WTC11 (cell line): ENCODE measurements around the gene MYOD1. TPM values are rescaled to one million over a fixed set of nuclear protein-coding genes. Genes with fewer than 3 reads are reported as not detected.

Experiments used
- ATAC-seq: fragments of 200-7000 bp; cut with Tn5 transposase; 2 replicates; pipeline ENCODE4 v1.10.0; 2021; ENCODE audit warnings: mild to moderate bottlenecking, moderate library complexity
- CTCF ChIA-PET: fragments of 300-600 bp; sonication (Branson Sonifier 250); formaldehyde crosslinking; loops from one replicate; lab custom pipeline; 2021; ENCODE audit warnings: antibody characterized with exemption; lab: Charles Lee
- POLR2A ChIA-PET: fragments of 350-600 bp; sonication (Branson Sonifier 250); formaldehyde crosslinking; loops from one replicate; lab custom pipeline; 2021; ENCODE audit warnings: antibody characterized with exemption; lab: Charles Lee
- DNase-seq: peaks from one replicate; pipeline ENCODE4 v3.0.0; 2021; ENCODE audit warnings: low spot score
- H3K27ac Mint-ChIP-seq: 2 replicates; pipeline ENCODE4 v1.8.0; 2021; ENCODE audit warnings: mixed read lengths
- H3K27me3 Mint-ChIP-seq: 2 replicates; pipeline ENCODE4 v1.8.0; 2021; ENCODE audit warnings: low read depth, mild to moderate bottlenecking, moderate library complexity, mixed read lengths
- H3K36me3 Mint-ChIP-seq: 2 replicates; pipeline ENCODE4 v1.8.0; 2021; ENCODE audit warnings: mixed read lengths
- H3K4me1 Mint-ChIP-seq: 2 replicates; pipeline ENCODE4 v1.8.0; 2022; ENCODE audit warnings: mixed read lengths
- H3K4me3 Mint-ChIP-seq: 2 replicates; pipeline ENCODE4 v1.8.0; 2021; ENCODE audit warnings: mild to moderate bottlenecking, moderate library complexity, mixed read lengths
- H3K9me3 Mint-ChIP-seq: 2 replicates; pipeline ENCODE4 v1.8.0; 2021; ENCODE audit warnings: mixed read lengths
- ARID4B ChIP-seq: sonication (generic); formaldehyde crosslinking; IDR thresholded peaks from 2 replicates; pipeline ENCODE4 v1.8.0; 2023; ENCODE audit warnings: missing genetic modification reagents, mild to moderate bottlenecking, borderline replicate concordance
- CBFB ChIP-seq: sonication (generic); formaldehyde crosslinking; IDR thresholded peaks from 2 replicates; pipeline ENCODE4 v1.8.1; 2022; ENCODE audit warnings: mild to moderate bottlenecking, low read depth, missing genetic modification reagents
- CREB1 ChIP-seq: sonication (generic); formaldehyde crosslinking; IDR thresholded peaks from 2 replicates; pipeline ENCODE4 v1.8.0; 2023; ENCODE audit warnings: mild to moderate bottlenecking, missing genetic modification reagents
- ETV6 ChIP-seq: sonication (generic); formaldehyde crosslinking; IDR thresholded peaks from 2 replicates; pipeline ENCODE4 v1.8.1; 2022; ENCODE audit warnings: mild to moderate bottlenecking, missing genetic modification reagents
- FOXP1 ChIP-seq: sonication (generic); formaldehyde crosslinking; IDR thresholded peaks from 2 replicates; pipeline ENCODE4 v1.8.0; 2022; ENCODE audit warnings: missing genetic modification reagents, mild to moderate bottlenecking, moderate library complexity, borderline replicate concordance
- KAT7 ChIP-seq: sonication (generic); formaldehyde crosslinking; IDR thresholded peaks from 2 replicates; pipeline ENCODE4 v1.8.1; 2023; ENCODE audit warnings: missing genetic modification reagents, mild to moderate bottlenecking, borderline replicate concordance
- NFE2L1 ChIP-seq: sonication (generic); formaldehyde crosslinking; IDR thresholded peaks from 2 replicates; pipeline ENCODE4 v1.8.1; 2023; ENCODE audit warnings: missing genetic modification reagents
- RORB ChIP-seq: fragments of 250-450 bp; sonication (Bioruptor Pico); IDR thresholded peaks from 2 replicates; pipeline ENCODE4 v1.9.0; 2021; ENCODE audit warnings: mild to moderate bottlenecking
- SOX15 ChIP-seq: fragments of 250-450 bp; sonication (Bioruptor Pico); IDR thresholded peaks from 2 replicates; pipeline ENCODE4 v1.9.0; 2021; ENCODE audit warnings: mild to moderate bottlenecking
- ZMAT4 ChIP-seq: fragments of 250-450 bp; sonication (Bioruptor Pico); IDR thresholded peaks from 2 replicates; pipeline ENCODE4 v1.9.0; 2021; ENCODE audit warnings: mild to moderate bottlenecking
- total RNA-seq: library from RNA; stranded (reverse); gene quantifications from 3 replicates; pipeline ENCODE4 v1.2.3, GENCODE V29; 2021
- TF ChIP-seq, protein P1 (sequence below): sonication (generic); formaldehyde crosslinking; conservative IDR thresholded peaks from 2 replicates; pipeline ENCODE4 v1.8.1; 2022; ENCODE audit warnings: mild to moderate bottlenecking, missing genetic modification reagents
- TF ChIP-seq, protein P2 (sequence below): fragments of 250-450 bp; sonication (Bioruptor Pico); conservative IDR thresholded peaks from 2 replicates; pipeline ENCODE4 v1.9.0; 2021; ENCODE audit warnings: mild to moderate bottlenecking
- TF ChIP-seq, protein P3 (sequence below): sonication (generic); formaldehyde crosslinking; IDR thresholded peaks from 2 replicates; pipeline ENCODE4 v1.8.0; 2022; ENCODE audit warnings: mild to moderate bottlenecking, missing genetic modification reagents
- TF ChIP-seq, protein P4 (sequence below): fragments of 250-450 bp; sonication (Bioruptor Pico); IDR thresholded peaks from 2 replicates; pipeline ENCODE4 v2.1.2; 2022; ENCODE audit warnings: mild to moderate bottlenecking, moderate library complexity

Gene MYOD1
- total RNA-seq, 1 experiment from 2014 or later = not detected

GRCh38 chr11:17707830-17708229 is 11.5 kb upstream of the MYOD1 start:
- POLR2A ChIA-PET = no interaction called here
- TF ChIP-seq FOXP1 (CRISPR knock-in tag) (no peak), SOX15 (CRISPR knock-in tag) (no peak), CREB1 (CRISPR knock-in tag) (no peak), ETV6 (no peak), ARID4B (CRISPR knock-in tag) (no peak), ZMAT4 (CRISPR knock-in tag) (no peak)
- TF ChIP-seq, protein P1, sequence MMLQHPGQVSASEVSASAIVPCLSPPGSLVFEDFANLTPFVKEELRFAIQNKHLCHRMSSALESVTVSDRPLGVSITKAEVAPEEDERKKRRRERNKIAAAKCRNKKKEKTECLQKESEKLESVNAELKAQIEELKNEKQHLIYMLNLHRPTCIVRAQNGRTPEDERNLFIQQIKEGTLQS (CRISPR knock-in tag) = no peak
- no peak for ATAC-seq
- H3K36me3 Mint-ChIP-seq = peaks cover 6% of the 10 kb centered on the region
- H3K27ac Mint-ChIP-seq = no peak overlapping the region
- peaks cover 17% of the 10 kb centered on the region for H3K27me3 Mint-ChIP-seq
- CTCF ChIA-PET = interaction anchor here (1.4 kb wide), 1 partner anchor 13 kb away, joined by 4 read pairs; no protein-coding TSS in a partner anchor
- no peak overlapping the region for H3K4me3 Mint-ChIP-seq
- H3K9me3 Mint-ChIP-seq = peaks cover 18% of the 10 kb centered on the region
- H3K4me1 Mint-ChIP-seq = peaks cover 4% of the 10 kb centered on the region; the same call in 1 of the 2 replicates
- DNase-seq = no peak

- DNase-seq (no peak), ATAC-seq (no peak)
- Mint-ChIP-seq H3K36me3 (no peaks in the 10 kb centered on the region), H3K4me3 (no peak overlapping the region), H3K27ac (no peak overlapping the region), H3K27me3 (peaks cover 7% of the 10 kb centered on the region)
- CTCF ChIA-PET = interaction anchor here (1.1 to 2.4 kb wide), 5 partner anchors 9 to 184 kb away, joined by 3 to 14 read pairs (median 7); no protein-coding TSS in a partner anchor
- TF ChIP-seq, protein P2, sequence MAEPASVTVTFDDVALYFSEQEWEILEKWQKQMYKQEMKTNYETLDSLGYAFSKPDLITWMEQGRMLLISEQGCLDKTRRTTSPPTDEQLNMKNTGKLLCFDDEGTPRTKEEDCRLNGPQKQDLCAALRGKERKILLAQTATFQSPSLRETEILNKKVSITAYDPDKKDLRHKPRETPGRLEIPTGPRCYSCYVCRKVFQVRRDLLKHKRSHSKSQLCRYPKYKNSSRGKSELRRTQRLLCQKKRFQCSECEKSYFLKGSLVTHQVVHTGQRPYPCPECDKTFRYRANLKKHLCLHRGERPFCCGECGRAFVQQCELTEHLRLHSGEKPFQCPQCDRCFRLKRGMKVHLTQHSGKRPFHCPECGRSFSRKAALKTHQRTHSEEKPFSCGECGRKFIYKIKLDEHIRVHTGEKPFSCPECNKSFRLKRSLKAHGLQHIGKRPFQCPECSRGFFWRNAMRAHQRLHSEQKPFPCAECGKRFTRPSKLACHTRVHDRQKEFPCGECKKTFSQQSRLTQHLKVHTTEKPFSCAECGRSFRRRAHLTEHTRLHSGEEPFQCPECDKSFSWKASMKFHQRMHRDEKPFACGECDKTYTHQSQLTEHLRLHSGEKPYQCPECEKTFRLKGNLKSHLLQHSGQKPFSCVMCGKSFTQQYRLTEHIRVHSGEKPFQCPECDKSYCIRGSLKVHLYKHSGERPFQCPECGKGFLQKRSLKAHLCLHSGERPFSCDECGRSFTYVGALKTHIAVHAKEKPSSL (CRISPR knock-in tag) = no peak
- no peak for TF ChIP-seq NFE2L1 (CRISPR knock-in tag)
- TF ChIP-seq, protein P3, sequence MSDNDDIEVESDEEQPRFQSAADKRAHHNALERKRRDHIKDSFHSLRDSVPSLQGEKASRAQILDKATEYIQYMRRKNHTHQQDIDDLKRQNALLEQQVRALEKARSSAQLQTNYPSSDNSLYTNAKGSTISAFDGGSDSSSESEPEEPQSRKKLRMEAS (CRISPR knock-in tag) = no peak
- TF ChIP-seq CBFB (CRISPR knock-in tag) = no peak
- TF ChIP-seq, protein P4, sequence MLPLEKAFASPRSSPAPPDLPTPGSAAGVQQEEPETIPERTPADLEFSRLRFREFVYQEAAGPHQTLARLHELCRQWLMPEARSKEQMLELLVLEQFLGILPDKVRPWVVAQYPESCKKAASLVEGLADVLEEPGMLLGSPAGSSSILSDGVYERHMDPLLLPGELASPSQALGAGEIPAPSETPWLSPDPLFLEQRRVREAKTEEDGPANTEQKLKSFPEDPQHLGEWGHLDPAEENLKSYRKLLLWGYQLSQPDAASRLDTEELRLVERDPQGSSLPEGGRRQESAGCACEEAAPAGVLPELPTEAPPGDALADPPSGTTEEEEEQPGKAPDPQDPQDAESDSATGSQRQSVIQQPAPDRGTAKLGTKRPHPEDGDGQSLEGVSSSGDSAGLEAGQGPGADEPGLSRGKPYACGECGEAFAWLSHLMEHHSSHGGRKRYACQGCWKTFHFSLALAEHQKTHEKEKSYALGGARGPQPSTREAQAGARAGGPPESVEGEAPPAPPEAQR (CRISPR knock-in tag) = no peak
- no peak for TF ChIP-seq KAT7
- no peak for TF ChIP-seq RORB (CRISPR knock-in tag)
- TF ChIP-seq, all 79 proteins: peak for 0
- Mint-ChIP-seq H3K9me3 (no peaks in the 10 kb centered on the region), H3K4me1 (peaks cover 4% of the 10 kb centered on the region; the same call in 1 of the 2 replicates)
- POLR2A ChIA-PET = no interaction called here
These were observed 7.5 kb upstream of the MYOD1 start for GRCh38 chr11:17711836-17712235.
